GM06990 (cell line): ENCODE results near the gene CREG1.

Experiments
- DNase-seq: peaks from one replicate; pipeline ENCODE4 v3.0.0-alpha.2; 2011; ENCODE audit not compliant: insufficient read length; ENCODE audit errors: extremely low read depth
- H3K27me3 ChIP-seq: replicated peaks from 2 replicates; pipeline ENCODE4 v1.6.0; 2011; ENCODE audit warnings: low read length; ENCODE audit not compliant: control insufficient read depth, insufficient read depth
- H3K36me3 ChIP-seq: 2 replicates; pipeline ENCODE4 v1.5.1; 2011; ENCODE audit warnings: low read length; ENCODE audit not compliant: control insufficient read depth, insufficient read depth
- H3K4me3 ChIP-seq: replicated peaks from 2 replicates; pipeline ENCODE4 v1.5.1; 2011; ENCODE audit warnings: low read depth, mild to moderate bottlenecking, control low read depth, low read length
- CTCF ChIP-seq: IDR thresholded peaks from 2 replicates; pipeline ENCODE4 v1.5.1; 2011; ENCODE audit warnings: low read length, control low read depth, mild to moderate bottlenecking, inconsistent platforms; ENCODE audit not compliant: insufficient read depth, poor library complexity, severe bottlenecking

Gene CREG1

DNA sequence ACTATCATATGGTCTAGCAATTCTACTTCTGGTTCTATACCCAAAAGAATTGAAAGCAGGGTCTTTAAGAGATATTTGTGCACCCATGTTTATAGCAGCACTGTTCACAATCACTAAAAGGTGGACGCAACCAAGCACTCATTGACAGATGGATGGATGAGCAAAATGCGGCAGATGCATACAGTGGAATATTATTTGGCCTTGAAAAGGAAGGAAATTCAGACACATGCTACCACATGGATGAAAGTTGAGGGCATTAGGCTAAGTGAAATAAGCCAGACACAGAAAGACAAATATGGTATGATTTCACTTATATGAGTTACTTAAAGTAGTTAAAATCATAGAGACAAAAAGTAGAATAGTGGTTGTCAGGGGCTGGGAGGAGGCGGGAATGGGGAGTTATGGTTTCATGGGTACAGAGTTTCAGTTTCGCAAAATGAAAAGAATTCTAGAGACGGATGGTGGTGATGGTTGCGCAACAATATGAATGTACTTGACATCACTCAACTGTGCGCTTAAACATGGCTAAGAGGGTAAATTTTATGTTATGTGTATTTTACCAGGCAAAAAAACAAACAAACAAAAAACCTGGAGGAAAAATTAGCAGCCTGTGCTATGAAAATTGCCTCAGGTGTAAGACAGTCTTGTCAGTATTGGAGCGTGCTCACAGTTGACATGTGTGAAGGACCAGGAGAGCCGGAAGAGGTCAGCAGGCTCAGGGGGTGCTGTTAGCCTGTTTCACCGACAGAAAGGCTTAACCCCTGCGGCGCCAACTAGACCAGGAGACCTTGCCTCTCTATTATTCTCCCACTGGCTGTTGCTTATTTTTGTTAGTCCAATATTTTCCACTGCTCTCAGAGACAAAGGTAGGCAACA is 61.7 kb downstream of the CREG1 start:
- H3K36me3 ChIP-seq = no peaks in the 10 kb centered on the region
- no peak overlapping the region for H3K4me3 ChIP-seq
- TF ChIP-seq CTCF = no peak
- DNase-seq = no peak
- H3K27me3 ChIP-seq = no peaks in the 10 kb centered on the region
